PC-9 (cell line): Measurements from ENCODE around the gene DOK3.

Source experiments
- CTCF ChIP-seq: fragments of 200-600 bp; sonication (generic); conservative IDR thresholded peaks from 2 replicates; pipeline ENCODE4 v1.6.1; 2017; ENCODE audit warnings: mixed run types, antibody characterized with exemption, mild to moderate bottlenecking, moderate library complexity
- EZH2 ChIP-seq: fragments of 200-600 bp; sonication (generic); IDR thresholded peaks from 2 replicates; pipeline ENCODE4 v1.8.0; 2017; ENCODE audit warnings: antibody characterized with exemption, low read depth

- TF ChIP-seq CTCF (no peak), EZH2 (no peak)
Observed at GRCh38 chr5:177515580-177515979, 6.0 kb upstream of the DOK3 start.
